GF-D8 (cell line): ENCODE measurements around the gene APRT.
A peak's percentile ranks its signal among the peaks of the same experiment; 100 is the strongest.

Experiments used
- DNase-seq: peaks from one replicate; lab custom pipeline; 2025; lab: John Stamatoyannopoulos, UW

APRT gene

GRCh38 chr16:88787579-88788314 is 24.0 kb downstream of the APRT start:
- DNase-seq: no peak

DNA sequence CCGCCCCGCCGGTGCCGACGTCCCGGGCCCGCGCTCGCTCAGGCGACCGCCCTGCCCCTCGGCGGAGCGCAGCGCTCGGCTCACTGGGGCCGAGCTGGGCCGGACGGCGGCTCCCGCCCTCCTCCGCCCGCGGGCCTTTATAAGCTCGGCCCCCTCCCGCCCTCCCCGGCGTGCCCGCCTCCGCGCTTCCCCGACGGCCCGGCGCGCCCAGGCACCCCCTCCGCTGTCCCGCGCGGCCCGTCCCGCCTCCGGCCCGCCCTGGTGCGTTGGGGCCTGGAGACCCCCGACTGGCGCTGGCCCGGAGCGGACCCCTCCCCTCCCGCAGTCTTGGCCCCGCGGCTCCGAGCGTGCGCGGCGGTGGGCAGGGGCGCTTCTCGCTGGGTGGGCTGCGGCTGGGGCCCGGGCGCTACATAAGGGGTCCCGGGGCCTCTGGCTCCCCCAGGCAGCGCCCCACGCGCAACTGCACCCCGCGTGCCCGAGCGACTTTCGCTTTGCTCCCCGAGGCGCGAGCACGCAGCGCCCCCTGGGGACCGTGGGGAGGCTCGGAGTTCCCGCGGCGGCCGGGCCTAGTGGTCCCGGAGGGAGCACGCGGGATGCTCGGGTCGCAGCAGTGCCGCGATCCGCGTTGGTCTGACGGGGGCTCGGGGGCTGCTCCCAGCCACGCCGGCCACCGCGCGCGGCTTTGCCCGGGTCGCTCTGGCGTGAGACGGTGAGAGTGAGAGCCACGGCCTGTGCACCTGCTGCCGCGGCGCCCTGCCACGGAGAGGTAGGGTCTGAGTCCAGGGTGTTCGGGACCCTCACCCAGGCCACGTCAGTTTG is 26.4 kb downstream of the APRT start, which contains the start of gene PIEZO1:
Gene PIEZO1 (minus strand): TSS at position 115 of the 819 bp plus-strand sequence. CDS start 256 bp downstream, outside the sequence.
- DNase-seq: peak; percentile 13

GRCh38 chr16:88784856-88785105 is 26.9 kb downstream of the APRT start:
- no peak for DNase-seq

DNA sequence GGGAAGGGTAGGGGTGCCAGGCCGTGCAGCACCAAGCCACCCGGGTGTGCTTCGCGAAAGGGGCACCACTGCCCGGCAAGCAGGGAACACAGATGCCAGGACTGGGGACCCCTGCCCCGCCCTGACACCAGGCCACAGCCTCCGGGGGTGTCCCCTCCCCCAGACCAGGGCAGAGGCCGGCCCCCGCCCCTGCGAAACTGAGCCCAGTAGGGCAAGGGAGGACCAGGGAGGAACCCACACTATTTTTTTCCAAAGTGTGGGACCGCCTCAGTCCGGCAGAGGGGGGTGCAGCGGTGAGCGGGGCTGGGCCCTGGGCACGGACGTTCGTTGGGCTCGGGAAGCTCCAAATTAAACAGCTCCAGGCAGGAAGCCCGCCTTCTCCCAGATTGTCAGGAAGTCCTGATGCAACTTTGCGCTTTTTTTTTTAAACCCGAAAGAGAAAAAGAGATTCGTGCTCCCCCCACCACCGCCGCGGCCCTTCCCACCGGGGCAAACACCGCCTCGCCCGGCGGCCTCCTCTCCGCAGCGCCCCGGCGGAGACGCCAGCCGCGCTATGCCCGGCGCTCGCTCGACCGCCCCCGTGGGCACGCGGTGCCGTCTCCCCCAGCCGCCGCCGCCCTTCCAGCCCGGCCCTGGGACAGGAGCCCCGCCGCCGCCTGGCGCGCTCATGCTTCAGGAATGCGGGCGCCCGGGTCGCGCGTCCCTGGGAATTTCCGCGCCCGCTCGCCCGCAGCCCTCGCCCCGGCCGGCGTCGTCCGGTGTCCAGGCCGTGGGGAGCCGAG is 27.5 kb downstream of the APRT start:
- peak; percentile 46 for DNase-seq

DNA sequence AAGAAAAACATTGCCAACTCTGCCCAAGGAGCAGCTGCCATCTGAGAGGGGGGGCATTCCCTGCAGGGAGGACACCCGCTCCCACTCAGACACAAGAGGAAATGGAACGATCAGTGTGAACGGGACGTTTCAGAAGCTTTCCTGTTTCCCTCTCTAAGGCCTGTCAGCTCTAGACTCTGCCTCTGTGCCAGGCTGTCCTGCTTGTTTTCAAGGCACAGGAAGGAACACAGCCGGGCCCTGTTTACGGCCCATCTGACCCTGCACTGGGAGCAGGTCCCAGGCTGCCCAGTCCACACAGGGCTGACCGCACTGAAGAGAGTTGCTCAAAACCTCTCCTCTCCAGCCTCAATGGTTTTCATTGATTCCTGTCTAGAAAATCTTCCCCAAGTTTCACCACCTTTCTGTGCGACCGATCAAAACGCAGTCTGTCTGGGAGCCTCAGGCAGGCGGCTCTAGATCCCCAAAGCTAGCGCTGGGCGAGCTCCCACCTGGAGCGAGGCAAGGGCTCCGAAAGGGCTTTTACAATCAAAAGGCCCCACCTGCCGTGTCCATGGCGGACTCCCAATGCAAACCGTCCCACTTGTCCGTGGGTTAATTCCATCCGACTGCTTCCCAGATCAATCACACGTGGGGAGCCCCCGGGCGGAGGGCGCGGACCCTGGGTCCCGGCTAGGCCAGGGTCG is 28.2 kb downstream of the APRT start:
- DNase-seq: peak; percentile 51

DNA sequence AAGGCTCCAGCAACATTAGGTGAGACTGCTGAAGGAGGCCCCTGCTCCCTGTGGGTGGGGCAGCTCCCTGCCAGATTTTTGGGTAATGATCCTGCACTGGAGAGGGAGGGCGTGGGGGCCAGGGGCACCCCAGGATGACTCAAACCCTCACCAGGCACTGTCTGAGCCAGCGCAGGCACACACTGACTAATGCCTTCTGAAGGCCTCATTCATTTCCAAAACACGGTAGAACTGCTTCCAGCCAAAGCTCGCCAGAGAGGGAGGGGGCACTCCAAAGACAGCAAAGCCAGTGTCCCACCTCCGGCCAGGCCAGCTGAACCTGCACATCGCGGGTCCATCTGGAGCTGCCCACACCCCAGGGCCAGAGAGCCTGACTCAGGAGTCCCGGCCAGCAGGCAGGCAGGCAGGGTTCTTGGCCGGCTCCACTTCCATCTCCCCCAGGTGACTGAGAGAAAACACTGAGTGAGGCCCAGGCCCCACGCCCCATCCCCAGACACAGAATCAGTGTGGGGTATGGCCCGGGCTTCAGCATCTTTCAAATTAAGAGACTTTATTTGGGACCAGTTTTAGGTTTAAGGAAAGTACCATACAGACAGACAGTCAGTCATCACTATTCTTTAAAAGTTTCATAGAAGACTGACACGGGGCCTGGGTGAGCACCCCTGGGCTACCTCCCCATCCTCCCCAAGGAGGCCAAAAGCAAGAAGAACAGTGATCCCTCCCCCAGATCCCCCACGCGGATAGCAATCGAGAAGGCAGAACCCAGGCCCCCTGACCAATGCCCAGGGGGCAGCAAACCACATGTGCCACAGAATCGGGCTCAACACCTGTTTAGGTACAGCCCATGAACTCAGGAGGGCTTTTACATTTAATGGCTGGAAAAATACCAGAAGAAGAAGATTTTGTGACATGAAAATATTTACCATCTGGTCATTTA is 29.0 kb downstream of the APRT start:
- DNase-seq: no peak

GRCh38 chr16:88781140-88782077 is 30.3 kb downstream of the APRT start:
- DNase-seq: peak; percentile 54

- no peak for DNase-seq
These were observed 31.3 kb downstream of the APRT start for GRCh38 chr16:88780142-88781062.

GRCh38 chr16:88779406-88780141 is 32.2 kb downstream of the APRT start:
- DNase-seq: no peak

GRCh38 chr16:88778541-88779065 is 33.1 kb downstream of the APRT start:
- no peak for DNase-seq

DNA sequence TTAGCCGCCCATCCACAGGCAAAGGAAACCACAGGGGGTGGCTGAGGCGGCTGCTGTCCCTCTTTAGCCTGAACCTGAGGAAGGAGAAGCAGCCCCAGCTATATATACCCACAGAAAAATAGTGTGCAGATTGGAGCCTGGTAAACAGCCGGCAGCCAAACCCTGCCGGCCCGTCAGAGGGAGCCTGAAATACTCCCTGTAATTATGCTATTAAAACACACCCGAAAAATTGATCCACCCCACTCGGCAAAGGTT is 33.5 kb downstream of the APRT start:
- DNase-seq: no peak

DNA sequence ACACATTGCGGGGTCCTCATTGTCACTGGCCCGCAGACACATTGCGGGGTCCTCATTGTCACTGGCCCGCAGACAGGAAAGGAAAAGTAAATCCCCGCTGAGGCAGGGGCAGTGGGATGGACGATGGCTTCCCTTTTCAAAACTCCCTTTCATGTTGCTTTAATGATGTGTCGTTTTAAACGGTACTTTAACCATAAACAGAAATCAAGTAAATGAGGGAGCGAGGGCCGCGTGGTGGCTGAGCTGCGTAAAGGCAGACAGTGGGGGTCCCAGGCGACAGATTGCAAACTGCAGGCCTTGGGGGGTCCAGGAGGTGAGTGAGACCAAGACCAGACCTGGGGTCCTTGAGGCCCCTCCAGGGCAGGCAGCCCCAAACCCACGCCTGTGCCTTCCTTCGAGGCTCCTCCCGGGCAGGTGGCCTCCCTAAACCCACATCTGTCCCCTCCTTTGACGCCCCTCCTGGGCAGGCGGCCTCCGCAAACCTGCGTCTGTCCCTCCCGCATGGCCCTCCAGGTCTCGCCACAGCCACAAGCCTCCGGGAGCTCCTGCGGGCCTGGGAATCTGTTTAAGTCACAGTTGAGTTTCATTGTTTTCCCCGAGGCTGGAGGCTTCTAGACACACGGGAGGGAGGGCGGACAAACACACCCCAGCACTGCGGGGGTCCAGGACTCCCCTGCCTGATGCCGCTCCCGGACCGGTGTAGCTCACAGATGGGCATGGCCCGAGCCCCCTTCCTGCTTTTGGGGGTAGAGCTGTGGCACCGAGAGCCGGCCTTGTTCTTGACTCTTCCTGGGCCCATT is 34.1 kb downstream of the APRT start:
- DNase-seq: no peak

DNA sequence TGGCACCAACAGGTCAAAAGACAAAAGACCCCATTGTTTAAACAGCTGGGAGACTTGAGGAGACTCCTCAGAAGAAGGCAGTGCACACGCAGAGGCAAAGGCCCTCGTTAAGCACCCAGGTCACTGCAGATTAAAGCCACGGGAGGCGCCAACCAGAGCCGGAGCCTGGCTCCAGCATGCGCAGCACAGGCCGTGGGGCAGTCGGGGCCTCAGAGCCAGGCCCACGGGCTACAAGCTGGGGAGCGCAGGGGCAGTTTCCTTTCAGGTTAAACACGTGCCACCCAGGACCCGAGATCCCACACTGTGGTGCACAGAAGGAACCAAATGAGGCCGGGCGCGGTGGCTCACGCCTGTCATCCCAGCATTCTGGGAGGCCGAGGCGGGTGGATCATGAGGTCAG is 35.9 kb downstream of the APRT start:
- DNase-seq: no peak

- no peak for DNase-seq
These were observed 37.0 kb downstream of the APRT start for GRCh38 chr16:88774544-88775393.

- peak; percentile 15 for DNase-seq
These were observed 37.9 kb downstream of the APRT start for GRCh38 chr16:88773812-88774291.
